EH (cell line): ENCODE measurements around the gene FAM174C.
A peak's percentile ranks its signal among the peaks of the same experiment; 100 is the strongest.

Experiments
- DNase-seq: peaks from one replicate; pipeline ENCODE4 v3.0.0-alpha.2; 2015; ENCODE audit warnings: low read depth

Gene FAM174C

DNA sequence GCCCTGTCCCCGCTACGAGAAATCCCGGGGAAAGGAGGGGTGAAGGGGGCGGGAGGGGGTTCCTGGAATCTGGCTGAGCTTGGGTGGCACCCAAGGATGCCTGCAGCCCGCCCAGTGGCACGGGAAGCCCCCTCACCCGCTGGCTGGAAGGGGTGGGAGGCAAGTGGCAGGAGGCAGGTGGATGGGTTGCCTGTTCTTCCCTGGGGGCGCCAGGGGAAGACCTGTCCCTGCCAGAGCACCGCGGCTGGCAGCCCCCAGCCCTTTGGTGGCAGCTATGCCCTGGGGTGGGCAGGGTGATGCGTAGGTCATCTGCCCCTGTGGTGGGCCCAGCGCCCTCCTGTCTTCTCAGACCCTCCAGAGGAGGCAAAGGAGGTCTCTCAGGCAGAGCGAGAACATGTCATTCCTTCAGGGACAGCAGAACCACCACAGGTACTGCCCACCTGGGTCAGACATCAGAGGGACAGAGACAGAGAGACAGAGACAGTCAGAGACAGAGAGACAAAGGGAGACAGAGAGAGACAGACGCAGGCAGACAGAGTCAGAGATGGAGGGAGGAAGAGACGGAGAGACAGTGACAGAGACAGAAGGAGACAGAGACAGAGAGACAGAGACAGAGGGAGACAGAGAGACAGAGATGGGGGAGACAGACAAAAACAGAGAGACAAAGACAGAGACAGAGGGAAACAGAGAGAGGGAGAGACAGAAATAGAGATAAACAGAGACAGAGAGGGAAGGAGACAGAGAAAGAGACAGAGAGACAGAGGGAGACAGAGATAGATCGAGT, 47.1 kb downstream of the FAM174C start:
- no peak for DNase-seq

DNA sequence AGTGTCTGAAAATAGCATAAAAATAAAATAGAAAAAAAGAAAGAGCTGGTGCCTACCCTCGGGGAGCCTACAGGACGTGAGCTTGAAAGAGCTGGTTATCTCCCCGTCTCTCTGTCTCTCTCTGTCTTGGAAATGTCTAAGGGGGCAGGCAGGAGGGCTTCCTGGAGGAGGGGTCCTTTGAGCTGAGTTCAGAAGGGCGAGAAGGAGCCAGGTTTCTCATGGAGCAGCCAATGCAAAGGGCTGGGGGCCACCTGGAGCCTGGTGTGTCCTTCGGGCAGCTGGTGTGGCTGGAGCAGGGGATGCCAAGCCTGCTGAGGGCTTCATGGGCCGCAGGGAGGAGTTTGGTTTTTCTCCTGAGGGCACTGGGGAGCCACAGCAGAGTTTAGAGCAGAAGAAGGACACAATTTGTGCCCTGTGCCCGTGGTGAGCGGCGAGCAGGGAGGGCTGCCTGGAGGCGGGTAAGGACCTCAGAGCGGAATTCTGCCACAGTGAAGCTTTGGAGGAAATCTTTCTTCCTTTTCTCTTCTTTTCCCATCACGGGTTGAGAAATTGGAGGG, 49.0 kb downstream of the FAM174C start:
- DNase-seq: no peak

DNA sequence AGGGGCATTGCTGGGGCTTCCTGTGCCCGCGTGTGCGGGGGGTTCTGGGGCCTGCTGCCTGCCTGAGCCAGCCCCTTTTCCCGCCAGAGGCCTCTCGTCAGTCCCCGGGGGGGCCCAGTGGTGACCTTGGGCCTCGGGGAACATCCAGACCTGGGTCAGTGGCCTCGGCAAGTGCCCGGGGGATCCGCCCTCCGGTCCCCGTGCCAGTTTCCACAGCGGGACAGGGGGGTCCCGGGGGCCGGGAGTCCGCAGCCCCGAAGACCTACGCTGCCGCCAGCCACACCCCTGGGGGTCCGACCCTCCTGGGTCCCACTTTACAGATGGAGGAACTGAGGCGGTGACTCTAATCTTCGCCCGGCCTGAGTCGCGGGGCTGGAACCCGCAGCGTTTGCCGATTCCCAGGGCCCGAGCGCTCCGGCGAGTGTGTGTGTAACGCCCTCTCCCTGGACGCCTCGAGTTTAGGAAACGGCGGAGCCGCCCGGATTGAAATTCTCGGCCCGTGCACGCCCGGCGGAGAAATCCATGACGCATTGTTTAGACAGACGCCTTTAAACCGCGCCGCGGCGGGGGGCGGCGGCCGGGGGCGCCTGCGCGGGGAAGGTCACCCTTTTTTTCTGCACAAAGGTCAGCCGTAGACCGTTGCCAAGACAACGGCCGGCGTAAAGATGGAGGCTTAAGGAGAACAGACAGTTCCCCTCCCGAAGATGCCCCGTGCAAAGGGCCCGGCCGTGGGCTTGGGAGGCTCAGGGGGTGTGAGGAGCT, 49.7 kb downstream of the FAM174C start:
- DNase-seq: peak; percentile 81

DNA sequence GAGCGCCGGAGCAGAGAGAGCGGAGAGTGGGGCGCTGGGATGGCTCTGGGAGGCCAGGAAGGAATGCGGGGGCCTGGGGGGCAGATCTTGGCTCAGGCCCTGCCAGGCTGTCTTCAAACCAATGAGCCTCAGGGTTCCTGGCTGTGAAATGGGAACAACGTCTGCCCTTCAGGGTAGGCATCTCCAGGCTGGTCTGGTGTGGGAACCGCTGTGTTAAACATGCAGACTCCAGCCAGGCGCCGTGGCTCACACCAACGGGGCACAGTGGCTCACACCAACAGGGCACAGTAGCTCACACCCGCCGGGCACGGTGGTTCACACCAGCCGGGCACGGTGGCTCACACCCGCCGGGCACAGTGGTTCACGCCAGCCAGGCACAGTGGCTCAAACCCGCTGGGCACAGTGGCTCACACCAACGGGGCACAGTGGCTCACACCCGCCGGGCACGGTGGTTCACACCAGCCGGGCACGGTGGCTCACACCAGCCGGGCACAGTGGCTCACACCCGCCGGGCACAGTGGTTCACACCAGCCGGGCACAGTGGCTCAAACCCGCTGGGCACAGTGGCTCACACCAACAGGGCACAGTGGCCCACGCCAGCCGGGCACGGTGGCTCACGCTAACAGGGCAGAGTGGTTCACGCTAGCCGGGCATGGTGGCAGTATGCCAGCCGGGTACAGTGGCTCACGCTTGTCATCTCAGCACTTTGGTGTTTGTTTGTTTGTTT, 50.4 kb downstream of the FAM174C start:
- DNase-seq: no peak

DNA sequence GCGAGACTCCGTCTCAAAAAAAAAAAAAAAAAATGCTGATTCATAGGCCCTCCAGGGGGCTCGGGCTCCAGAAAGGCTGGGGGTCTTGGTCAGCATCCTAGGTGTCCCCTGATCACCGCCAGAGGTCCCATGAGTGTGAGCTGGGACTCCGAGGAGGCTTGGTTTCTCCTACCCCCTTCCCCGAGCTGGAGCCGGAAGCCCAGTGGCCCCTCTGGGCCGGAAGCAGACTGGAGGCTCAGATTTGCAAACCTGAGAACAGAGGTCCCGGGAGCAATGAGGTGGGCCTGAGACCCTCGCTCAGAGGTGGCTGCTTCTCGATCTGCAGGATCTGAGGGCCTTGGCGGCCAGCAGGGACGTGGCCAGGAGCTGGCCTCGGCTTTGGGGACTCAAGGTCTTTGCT, 51.8 kb downstream of the FAM174C start:
- DNase-seq: no peak
